Measurements from ENCODE around the gene GCH1.

DNA sequence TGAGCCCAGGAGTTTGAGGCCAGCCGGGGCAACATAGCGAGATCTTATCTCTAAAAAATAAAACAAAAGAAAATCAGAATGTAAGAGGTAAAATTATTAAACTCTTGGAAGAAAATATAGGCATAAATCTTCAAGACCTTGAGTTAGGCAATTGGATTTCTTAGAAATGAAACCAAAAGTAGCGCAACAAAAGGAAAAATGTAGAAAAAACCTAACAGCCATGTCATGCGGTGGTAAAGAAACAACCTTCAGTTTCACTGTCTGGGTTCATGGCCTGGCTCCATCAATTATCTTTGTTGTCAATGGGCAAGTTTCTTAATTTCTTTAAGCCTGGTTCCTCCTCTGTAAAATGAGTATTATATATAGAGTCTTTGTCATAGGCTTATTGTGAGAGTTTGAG is 5.6 kb upstream of the GCH1 start:
- no peak for TF ChIP-seq ZNF274 (IDR thresholded peaks at IDR 0.05; ENCODE audit: low read depth, low read length)
- TF ChIP-seq YY1 (IDR thresholded peaks at IDR 0.05; ENCODE audit: insufficient read depth, insufficient read length), result no peak

All from NT2/D1 (cell line).